Measurements from ENCODE around the gene ETV6. TPM values are rescaled to one million over a fixed set of nuclear protein-coding genes. Genes with fewer than 3 reads are reported as not detected.

ETV6 gene
- polyA plus RNA-seq, 1 donor, result 16.3 TPM

- no peak for DNase-seq
These were observed 8.0 kb upstream of the ETV6 start for GRCh38 chr12:11641522-11641921.

- no peak for DNase-seq
These were observed 6.7 kb upstream of the ETV6 start for GRCh38 chr12:11642785-11643184.

- DNase-seq, result no peak
These were observed 4.1 kb upstream of the ETV6 start for GRCh38 chr12:11645391-11645790.

- DNase-seq, result peak; percentile 81
These were observed 711 bp upstream of the ETV6 start for GRCh38 chr12:11648514-11649412.

- DNase-seq, result no peak
These were observed 1.1 kb downstream of the ETV6 start for GRCh38 chr12:11650286-11651281.

GRCh38 chr12:11651381-11651780, 1.9 kb downstream of the ETV6 start:
- no peak for DNase-seq

- no peak for DNase-seq
These were observed 2.3 kb downstream of the ETV6 start for GRCh38 chr12:11651785-11652184.

GRCh38 chr12:11652351-11653040, 3.0 kb downstream of the ETV6 start:
- no peak for DNase-seq

GRCh38 chr12:11653215-11653753, 3.8 kb downstream of the ETV6 start:
- no peak for DNase-seq

GRCh38 chr12:11654338-11654737, 4.9 kb downstream of the ETV6 start:
- DNase-seq, result no peak

GRCh38 chr12:11654802-11655201, 5.3 kb downstream of the ETV6 start:
- no peak for DNase-seq

- DNase-seq, result no peak
These were observed 6.4 kb downstream of the ETV6 start for GRCh38 chr12:11655842-11656241.

GRCh38 chr12:11656550-11656949, 7.1 kb downstream of the ETV6 start:
- no peak for DNase-seq

GRCh38 chr12:11657511-11657910, 8.0 kb downstream of the ETV6 start:
- no peak for DNase-seq

GRCh38 chr12:11658791-11659190, 9.3 kb downstream of the ETV6 start:
- DNase-seq, result no peak

- no peak for DNase-seq
These were observed 11.2 kb downstream of the ETV6 start for GRCh38 chr12:11660624-11661023.

- DNase-seq, result no peak
These were observed 12.1 kb downstream of the ETV6 start for GRCh38 chr12:11661491-11662089.

- no peak for DNase-seq
These were observed 12.9 kb downstream of the ETV6 start for GRCh38 chr12:11662369-11662768.

- no peak for DNase-seq
These were observed 13.7 kb downstream of the ETV6 start for GRCh38 chr12:11663130-11663529.

GRCh38 chr12:11664101-11664500, 14.6 kb downstream of the ETV6 start:
- no peak for DNase-seq

Measured in left kidney (tissue), 2 donors.